ENCODE results near the gene ST6GALNAC6.

ST6GALNAC6 gene

GRCh38 chr9:127934248-127934647 is 34.8 kb upstream of the ST6GALNAC6 start:
- TF ChIP-seq CTCF (conservative IDR thresholded peaks at IDR 0.05; ENCODE audit: low read length) (peak; percentile 35; the same call in 1 of the 2 replicates), EZH2phosphoT487 (IDR thresholded peaks at IDR 0.05; ENCODE audit: borderline replicate concordance) (no peak)
- no peaks in the 10 kb centered on the region for H3K9me2 ChIP-seq (replicated peaks; ENCODE audit: low read depth, low read length)
- H2AFZ ChIP-seq (ENCODE audit: low read length): no peak overlapping the region
- H3F3A ChIP-seq (ENCODE audit: low read depth): no peaks in the 10 kb centered on the region
- peaks cover 35% of the 10 kb centered on the region for H3K79me2 ChIP-seq (ENCODE audit: insufficient read depth, low read length)
- no peaks in the 10 kb centered on the region for H3K27me3 ChIP-seq (ENCODE audit: insufficient read depth, low read length, poor library complexity, severe bottlenecking)
- H3K4me1 ChIP-seq (ENCODE audit: insufficient read depth, low read length, poor library complexity, severe bottlenecking): peaks cover 27% of the 10 kb centered on the region
- H3K36me3 ChIP-seq (ENCODE audit: insufficient read depth, low read length): no peaks in the 10 kb centered on the region
- peak overlapping the region; percentile 83 for H3K4me2 ChIP-seq (ENCODE audit: low read depth, low read length, poor library complexity, severe bottlenecking)
- peaks cover 18% of the 10 kb centered on the region for H4K20me1 ChIP-seq (ENCODE audit: insufficient read depth, low read length, poor library complexity, severe bottlenecking)
- no peaks in the 10 kb centered on the region for H3K9me3 ChIP-seq (ENCODE audit: insufficient read depth, low read depth, low read length)
- H3K9ac ChIP-seq (ENCODE audit: low read depth, low read length, poor library complexity, severe bottlenecking): peak overlapping the region; percentile 77
- H3K4me3 ChIP-seq (ENCODE audit: low read length, poor library complexity, severe bottlenecking): no peak overlapping the region

- no peak overlapping the region for H3K9ac ChIP-seq (ENCODE audit: low read depth, low read length, poor library complexity, severe bottlenecking)
- no peaks in the 10 kb centered on the region for H3K36me3 ChIP-seq (ENCODE audit: insufficient read depth, low read length)
- H3K79me2 ChIP-seq (ENCODE audit: insufficient read depth, low read length): peaks cover 23% of the 10 kb centered on the region
- peaks cover 23% of the 10 kb centered on the region for H3K4me1 ChIP-seq (ENCODE audit: insufficient read depth, low read length, poor library complexity, severe bottlenecking)
- H2AFZ ChIP-seq (ENCODE audit: low read length): no peak overlapping the region
- H3K4me3 ChIP-seq (ENCODE audit: low read length, poor library complexity, severe bottlenecking): no peak overlapping the region
- H3K27me3 ChIP-seq (ENCODE audit: insufficient read depth, low read length, poor library complexity, severe bottlenecking): no peaks in the 10 kb centered on the region
- H3K9me3 ChIP-seq (ENCODE audit: insufficient read depth, low read depth, low read length): no peaks in the 10 kb centered on the region
- TF ChIP-seq CTCF (conservative IDR thresholded peaks at IDR 0.05; ENCODE audit: low read length): no peak
- TF ChIP-seq EZH2phosphoT487 (IDR thresholded peaks at IDR 0.05; ENCODE audit: borderline replicate concordance): no peak
- no peaks in the 10 kb centered on the region for H3F3A ChIP-seq (ENCODE audit: low read depth)
- H4K20me1 ChIP-seq (ENCODE audit: insufficient read depth, low read length, poor library complexity, severe bottlenecking): peaks cover 13% of the 10 kb centered on the region
- H3K4me2 ChIP-seq (ENCODE audit: low read depth, low read length, poor library complexity, severe bottlenecking): no peak overlapping the region
- no peaks in the 10 kb centered on the region for H3K9me2 ChIP-seq (replicated peaks; ENCODE audit: low read depth, low read length)
Measured at GRCh38 chr9:127931092-127931881, 31.9 kb upstream of the ST6GALNAC6 start.

GRCh38 chr9:127930231-127931091 is 31.1 kb upstream of the ST6GALNAC6 start, which contains the start of gene PIP5KL1:
TSS of gene PIP5KL1 (minus strand) at chr9:127930777. CDS start at chr9:127930752, 25 bp downstream.
- Histone ChIP-seq H3K4me3 (ENCODE audit: low read length, poor library complexity, severe bottlenecking) (no peak within 1 kb of the TSS), H3K36me3 (ENCODE audit: insufficient read depth, low read length) (no peaks in the 10 kb centered on the region), H4K20me1 (ENCODE audit: insufficient read depth, low read length, poor library complexity, severe bottlenecking) (peaks cover 7% of the 10 kb centered on the region), H3K4me1 (ENCODE audit: insufficient read depth, low read length, poor library complexity, severe bottlenecking) (peaks cover 15% of the 10 kb centered on the region), H3K79me2 (ENCODE audit: insufficient read depth, low read length) (peaks cover 14% of the 10 kb centered on the region; the same call in 1 of the 2 replicates), H3K9me3 (ENCODE audit: insufficient read depth, low read depth, low read length) (no peaks in the 10 kb centered on the region), H2AFZ (ENCODE audit: low read length) (no peak within 1 kb of the TSS), H3K9me2 (replicated peaks; ENCODE audit: low read depth, low read length) (no peaks in the 10 kb centered on the region), H3K9ac (ENCODE audit: low read depth, low read length, poor library complexity, severe bottlenecking) (no peak within 1 kb of the TSS), H3F3A (ENCODE audit: low read depth) (no peaks in the 10 kb centered on the region), H3K27me3 (ENCODE audit: insufficient read depth, low read length, poor library complexity, severe bottlenecking) (no peaks in the 10 kb centered on the region), H3K4me2 (ENCODE audit: low read depth, low read length, poor library complexity, severe bottlenecking) (no peak within 1 kb of the TSS)
- TF ChIP-seq CTCF (conservative IDR thresholded peaks at IDR 0.05; ENCODE audit: low read length) (no peak), EZH2phosphoT487 (IDR thresholded peaks at IDR 0.05; ENCODE audit: borderline replicate concordance) (no peak)

Measured in Loucy (cell line).